ENCODE results near the gene ZNF580. TPM values are rescaled to one million over a fixed set of nuclear protein-coding genes. Genes with fewer than 3 reads are reported as not detected.

ZNF580 gene
- total and polyA plus RNA-seq, 2 of the 8 experiments (the other 6 are each of a cell fraction or from before 2014, with no cell fraction given) = 12.0 to 24.6 TPM

DNA sequence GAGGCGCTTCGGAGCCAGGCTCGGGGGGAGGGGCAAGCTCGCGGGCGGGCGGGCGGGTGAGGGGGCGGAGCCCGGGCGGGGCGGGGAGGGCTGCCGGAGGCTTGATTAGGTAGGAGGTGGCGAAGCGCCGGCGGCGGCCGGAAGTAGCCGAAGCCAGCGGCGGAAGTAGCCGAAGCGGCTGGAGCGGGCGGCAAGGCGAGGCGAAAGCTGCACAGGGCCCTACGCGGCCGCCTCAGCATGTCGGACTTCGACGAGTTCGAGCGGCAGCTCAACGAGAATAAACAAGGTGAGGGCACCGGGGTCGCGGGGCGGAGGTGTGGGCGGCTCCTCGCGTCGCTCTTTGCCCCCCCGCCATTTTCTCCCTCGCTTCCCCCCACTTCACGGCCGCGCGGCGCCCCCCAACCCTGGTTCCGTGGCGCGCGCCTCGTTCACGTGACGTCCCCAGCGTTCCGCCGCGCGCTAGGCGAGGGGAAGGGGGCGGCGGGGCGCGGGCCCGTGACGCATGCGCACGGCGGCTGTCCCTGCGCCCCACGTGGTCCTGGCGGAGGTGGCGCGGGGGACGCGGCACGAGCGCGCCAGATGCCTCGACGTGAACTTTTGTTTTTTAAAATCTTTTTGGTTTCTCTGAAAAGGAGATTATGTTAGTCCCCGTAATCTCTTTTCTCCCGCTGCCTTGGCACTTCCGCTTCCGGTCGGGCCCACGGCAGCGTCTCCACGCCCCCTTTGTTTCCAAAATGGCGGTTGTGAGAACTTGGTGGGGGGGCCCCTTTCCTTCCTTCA lies 14.3 kb downstream of the ZNF580 start, which contains the start of gene U2AF2 (continued):
- TF ChIP-seq POLR2A (IDR thresholded peaks at IDR 0.05; ENCODE audit: control extremely low read depth in 1 of 2, low read depth in 2 of 2, low read length in 2 of 2) = peak; percentile 66 to 89
- TF ChIP-seq POLR2AphosphoS5 (IDR thresholded peaks at IDR 0.05; ENCODE audit: low read depth, low read length) = peak; percentile 93
- no peak for TF ChIP-seq TCF12 (IDR thresholded peaks at IDR 0.05; ENCODE audit: low read depth, low read length)
- peak; percentile 88 for TF ChIP-seq E2F6 (IDR thresholded peaks at IDR 0.05)
- no peak for TF ChIP-seq SP1 (IDR thresholded peaks at IDR 0.05; ENCODE audit: low read depth, low read length)
- TF ChIP-seq HDAC6 (IDR thresholded peaks at IDR 0.05; ENCODE audit: low read depth, low read length) = no peak
- no peak for TF ChIP-seq NANOG (IDR thresholded peaks at IDR 0.05; ENCODE audit: insufficient read depth, low read depth, low read length, poor library complexity, severe bottlenecking)
- TF ChIP-seq, protein P1, sequence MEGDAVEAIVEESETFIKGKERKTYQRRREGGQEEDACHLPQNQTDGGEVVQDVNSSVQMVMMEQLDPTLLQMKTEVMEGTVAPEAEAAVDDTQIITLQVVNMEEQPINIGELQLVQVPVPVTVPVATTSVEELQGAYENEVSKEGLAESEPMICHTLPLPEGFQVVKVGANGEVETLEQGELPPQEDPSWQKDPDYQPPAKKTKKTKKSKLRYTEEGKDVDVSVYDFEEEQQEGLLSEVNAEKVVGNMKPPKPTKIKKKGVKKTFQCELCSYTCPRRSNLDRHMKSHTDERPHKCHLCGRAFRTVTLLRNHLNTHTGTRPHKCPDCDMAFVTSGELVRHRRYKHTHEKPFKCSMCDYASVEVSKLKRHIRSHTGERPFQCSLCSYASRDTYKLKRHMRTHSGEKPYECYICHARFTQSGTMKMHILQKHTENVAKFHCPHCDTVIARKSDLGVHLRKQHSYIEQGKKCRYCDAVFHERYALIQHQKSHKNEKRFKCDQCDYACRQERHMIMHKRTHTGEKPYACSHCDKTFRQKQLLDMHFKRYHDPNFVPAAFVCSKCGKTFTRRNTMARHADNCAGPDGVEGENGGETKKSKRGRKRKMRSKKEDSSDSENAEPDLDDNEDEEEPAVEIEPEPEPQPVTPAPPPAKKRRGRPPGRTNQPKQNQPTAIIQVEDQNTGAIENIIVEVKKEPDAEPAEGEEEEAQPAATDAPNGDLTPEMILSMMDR (IDR thresholded peaks at IDR 0.05; ENCODE audit: control extremely low read depth in 1 of 3, insufficient read depth in 1 of 3, low read depth in 1 of 3, low read length in 3 of 3) = no peak
- TF ChIP-seq ZNF274 (IDR thresholded peaks at IDR 0.05; ENCODE audit: borderline replicate concordance, extremely low read depth, low read length) = no peak
- no peak for TF ChIP-seq CBX8 (IDR thresholded peaks at IDR 0.05; ENCODE audit: borderline replicate concordance, low read depth, low read length)
- TF ChIP-seq RBBP5 (IDR thresholded peaks at IDR 0.05; ENCODE audit: borderline replicate concordance, low read depth, low read length) = 0 out of 2 replicates have a peak, but pooled peaks have one; percentile 37
- no peak; the same call in 1 of the 2 replicates for TF ChIP-seq CHD1 (IDR thresholded peaks at IDR 0.05; ENCODE audit: low read depth, low read length)

Measured in H1 (cell line).